GM23338 (cell line): ENCODE results near the gene KAZN. TPM values are rescaled to one million over a fixed set of nuclear protein-coding genes. Genes with fewer than 3 reads are reported as not detected.

Experiments used
- ATAC-seq: fragments of 200-7000 bp; cut with Tn5 transposase; 3 replicates; pipeline ENCODE4 v1.9.1; 2020
- DNase-seq: peaks from one replicate; pipeline ENCODE4 v3.0.0-alpha.2; 2015; ENCODE audit warnings: low spot score
- H2AFZ ChIP-seq: fragments of 200-600 bp; sonication (generic); 2 replicates; pipeline ENCODE4 v1.8.0; 2016; ENCODE audit warnings: antibody characterized with exemption, mild to moderate bottlenecking, moderate library complexity
- H3F3A ChIP-seq: fragments of 200-600 bp; sonication (generic); replicated peaks from 2 replicates; pipeline ENCODE4 v1.8.0; 2017; ENCODE audit warnings: antibody characterized with exemption, mixed run types, low read depth
- H3K27ac ChIP-seq: fragments of 200-600 bp; sonication (generic); 2 replicates; pipeline ENCODE4 v1.6.1; 2016; ENCODE audit warnings: low read depth
- H3K27me3 ChIP-seq: fragments of 200-600 bp; sonication (generic); 2 replicates; pipeline ENCODE4 v1.8.0; 2016; ENCODE audit warnings: mild to moderate bottlenecking, mixed run types, moderate library complexity; ENCODE audit not compliant: insufficient read depth
- H3K36me3 ChIP-seq: fragments of 200-600 bp; sonication (generic); 2 replicates; pipeline ENCODE4 v1.8.0; 2016; ENCODE audit warnings: mild to moderate bottlenecking; ENCODE audit not compliant: insufficient read depth
- H3K4me1 ChIP-seq: fragments of 200-600 bp; sonication (generic); 2 replicates; pipeline ENCODE4 v1.8.0; 2016; ENCODE audit warnings: mild to moderate bottlenecking, moderate library complexity; ENCODE audit not compliant: insufficient read depth
- H3K4me2 ChIP-seq: fragments of 200-600 bp; sonication (generic); 2 replicates; pipeline ENCODE4 v1.7.1; 2017; ENCODE audit warnings: mixed run types
- H3K4me3 ChIP-seq: fragments of 200-600 bp; sonication (generic); 2 replicates; pipeline ENCODE4 v1.6.1; 2016; ENCODE audit warnings: mixed run types
- H3K79me2 ChIP-seq: fragments of 200-600 bp; sonication (generic); replicated peaks from 2 replicates; pipeline ENCODE4 v1.8.0; 2017; ENCODE audit warnings: mild to moderate bottlenecking; ENCODE audit not compliant: insufficient read depth
- H3K9me2 ChIP-seq: fragments of 200-600 bp; sonication (generic); 2 replicates; pipeline ENCODE4 v1.8.0; 2017; ENCODE audit not compliant: insufficient read depth
- H4K20me1 ChIP-seq: fragments of 200-600 bp; sonication (generic); replicated peaks from 2 replicates; pipeline ENCODE4 v1.8.0; 2017; ENCODE audit warnings: mild to moderate bottlenecking; ENCODE audit not compliant: insufficient read depth
- H3K27ac Mint-ChIP-seq: 2 replicates; pipeline ENCODE4 v1.8.0; 2020; ENCODE audit warnings: inconsistent platforms, mild to moderate bottlenecking, moderate library complexity, mixed read lengths
- H3K27me3 Mint-ChIP-seq: 3 replicates; pipeline ENCODE4 v1.8.0; 2022; ENCODE audit warnings: low read depth, mild to moderate bottlenecking, moderate library complexity, mixed read lengths, inconsistent platforms; ENCODE audit not compliant: insufficient read depth, poor library complexity
- H3K36me3 Mint-ChIP-seq: 3 replicates; pipeline ENCODE4 v1.8.0; 2021; ENCODE audit warnings: low read depth, mild to moderate bottlenecking, inconsistent platforms, moderate library complexity, mixed read lengths
- H3K4me1 Mint-ChIP-seq: 3 replicates; pipeline ENCODE4 v1.8.0; 2020; ENCODE audit warnings: mild to moderate bottlenecking, inconsistent platforms, mixed read lengths
- H3K4me3 Mint-ChIP-seq: 3 replicates; pipeline ENCODE4 v1.8.0; 2021; ENCODE audit warnings: moderate library complexity, mild to moderate bottlenecking, inconsistent platforms, mixed read lengths
- H3K9me3 Mint-ChIP-seq: 3 replicates; pipeline ENCODE4 v1.8.0; 2020; ENCODE audit warnings: moderate library complexity, mild to moderate bottlenecking, inconsistent platforms, mixed read lengths
- CREB1 ChIP-seq: fragments of 250-450 bp; sonication (Bioruptor Pico); IDR thresholded peaks from 2 replicates; pipeline ENCODE4 v1.5.0; 2020; ENCODE audit warnings: low read depth, mild to moderate bottlenecking, moderate library complexity
- EZH2 ChIP-seq: fragments of 200-600 bp; sonication (generic); IDR thresholded peaks from one replicate; pipeline ENCODE4 v1.8.0; 2017; ENCODE audit warnings: antibody characterized with exemption, mild to moderate bottlenecking, low read depth; ENCODE audit not compliant: unreplicated experiment
- EZH2phosphoT487 ChIP-seq: fragments of 200-600 bp; sonication (generic); IDR thresholded peaks from one replicate; pipeline ENCODE4 v1.8.1; 2018; ENCODE audit warnings: antibody characterized with exemption; ENCODE audit not compliant: unreplicated experiment
- JUNB ChIP-seq: IDR thresholded peaks from one replicate; pipeline ENCODE4 v1.6.1; 2016; ENCODE audit warnings: antibody characterized with exemption; ENCODE audit not compliant: unreplicated experiment
- NANOG ChIP-seq: IDR thresholded peaks from 2 replicates; pipeline ENCODE4 v1.6.1; 2016; ENCODE audit warnings: antibody characterized with exemption, borderline replicate concordance
- POLR2AphosphoS5 ChIP-seq: IDR thresholded peaks from 2 replicates; pipeline ENCODE4 v1.6.1; 2016; ENCODE audit warnings: antibody characterized with exemption, low read depth
- STAT1 ChIP-seq: IDR thresholded peaks from one replicate; pipeline ENCODE4 v1.6.1; 2016; ENCODE audit warnings: antibody characterized with exemption; ENCODE audit not compliant: unreplicated experiment
- ZNF114 ChIP-seq: fragments of 250-450 bp; sonication (Bioruptor Pico); IDR thresholded peaks from 2 replicates; pipeline ENCODE4 v1.5.0; 2020; ENCODE audit warnings: mild to moderate bottlenecking, moderate library complexity
- ZNF331 ChIP-seq: fragments of 250-450 bp; sonication (Bioruptor Pico); IDR thresholded peaks from 2 replicates; pipeline ENCODE4 v1.5.0; 2020; ENCODE audit warnings: low read depth, mild to moderate bottlenecking, moderate library complexity
- polyA plus RNA-seq: library from polyadenylated mRNA; unstranded; fragments of >200 nt; fragmentation: Nextera tagmentation; extraction: Ambion mirVana; gene quantifications from 2 replicates; pipeline ENCODE4 v1.2.1, GENCODE V29; 2016
- total RNA-seq: library from RNA; depleted of rRNA; stranded (reverse); fragments of >200 nt; shearing (Covaris generic); gene quantifications from 2 replicates; pipeline ENCODE4 v1.2.3, GENCODE V29; 2014
- TF ChIP-seq, protein P1 (sequence below), 2 experiments: fragments of 200-600 bp in 1 of 2; sonication (generic) in 1 of 2; conservative IDR thresholded peaks; 2 replicates each; pipeline versions ENCODE4 v1.5.1 to v1.6.1; 2016 to 2017; ENCODE audit warnings: antibody characterized with exemption in 2 of 2, low read depth in 2 of 2, mild to moderate bottlenecking in 2 of 2, moderate library complexity in 1 of 2
- TF ChIP-seq, protein P2 (sequence below): fragments of 250-450 bp; sonication (Bioruptor Pico); IDR thresholded peaks from 2 replicates; pipeline ENCODE4 v1.5.0; 2020; ENCODE audit warnings: mild to moderate bottlenecking, moderate library complexity
- TF ChIP-seq, protein P3 (sequence below): IDR thresholded peaks from one replicate; pipeline ENCODE4 v1.6.1; 2018; ENCODE audit warnings: antibody characterized with exemption; ENCODE audit not compliant: unreplicated experiment
- TF ChIP-seq, protein P4 (sequence below): IDR thresholded peaks from 2 replicates; pipeline ENCODE4 v1.6.1; 2016; ENCODE audit warnings: antibody characterized with exemption

The KAZN gene
- total and polyA plus RNA-seq, 2 experiments from 2014 or later: 9.9 to 15.0 TPM

DNA sequence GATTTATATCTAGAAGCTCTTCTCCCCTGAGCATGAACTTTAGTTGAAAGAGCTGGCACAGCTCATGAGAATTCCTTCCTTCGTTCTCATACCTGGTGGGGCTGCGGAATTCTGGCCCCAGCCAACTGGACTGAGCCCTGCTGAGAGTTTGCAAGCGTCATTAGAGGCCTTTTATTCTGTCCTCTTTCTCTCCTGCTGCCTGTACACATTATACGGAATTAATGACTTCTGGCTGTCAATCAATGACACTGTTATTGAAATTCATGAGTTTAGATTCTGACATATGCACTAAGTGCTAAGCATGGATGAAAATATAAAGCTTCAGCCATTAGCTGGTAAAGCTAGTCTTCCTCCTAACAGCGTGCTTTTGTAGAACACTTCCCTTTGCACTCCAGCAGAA, 27.5 kb downstream of the KAZN start:
- DNase-seq: no peak
- Histone ChIP-seq H3K36me3 (no peaks in the 10 kb centered on the region), H3K79me2 (peaks cover 39% of the 10 kb centered on the region), H3K4me1 (peaks cover 28% of the 10 kb centered on the region), H3K4me3 (no peak overlapping the region), H3K27me3 (no peaks in the 10 kb centered on the region), H4K20me1 (no peaks in the 10 kb centered on the region; the same call in 1 of the 2 replicates), H3K27ac (no peak overlapping the region), H3K9me2 (no peaks in the 10 kb centered on the region), H3F3A (no peaks in the 10 kb centered on the region; the same call in 1 of the 2 replicates), H3K4me2 (no peak overlapping the region), H2AFZ (no peak overlapping the region)
- no peak for ATAC-seq
- no peak overlapping the region for H3K4me3 Mint-ChIP-seq
- H3K27ac Mint-ChIP-seq: no peak overlapping the region
- peaks cover 23% of the 10 kb centered on the region for H3K4me1 Mint-ChIP-seq
- H3K9me3 Mint-ChIP-seq: peaks cover 3% of the 10 kb centered on the region; the same call in 1 of the 3 replicates
- no peak for TF ChIP-seq CREB1
- TF ChIP-seq, protein P1, sequence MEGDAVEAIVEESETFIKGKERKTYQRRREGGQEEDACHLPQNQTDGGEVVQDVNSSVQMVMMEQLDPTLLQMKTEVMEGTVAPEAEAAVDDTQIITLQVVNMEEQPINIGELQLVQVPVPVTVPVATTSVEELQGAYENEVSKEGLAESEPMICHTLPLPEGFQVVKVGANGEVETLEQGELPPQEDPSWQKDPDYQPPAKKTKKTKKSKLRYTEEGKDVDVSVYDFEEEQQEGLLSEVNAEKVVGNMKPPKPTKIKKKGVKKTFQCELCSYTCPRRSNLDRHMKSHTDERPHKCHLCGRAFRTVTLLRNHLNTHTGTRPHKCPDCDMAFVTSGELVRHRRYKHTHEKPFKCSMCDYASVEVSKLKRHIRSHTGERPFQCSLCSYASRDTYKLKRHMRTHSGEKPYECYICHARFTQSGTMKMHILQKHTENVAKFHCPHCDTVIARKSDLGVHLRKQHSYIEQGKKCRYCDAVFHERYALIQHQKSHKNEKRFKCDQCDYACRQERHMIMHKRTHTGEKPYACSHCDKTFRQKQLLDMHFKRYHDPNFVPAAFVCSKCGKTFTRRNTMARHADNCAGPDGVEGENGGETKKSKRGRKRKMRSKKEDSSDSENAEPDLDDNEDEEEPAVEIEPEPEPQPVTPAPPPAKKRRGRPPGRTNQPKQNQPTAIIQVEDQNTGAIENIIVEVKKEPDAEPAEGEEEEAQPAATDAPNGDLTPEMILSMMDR (conservative IDR thresholded peaks at IDR 0.05; ENCODE audit: low read depth in 2 of 2): no peak
- TF ChIP-seq EZH2phosphoT487: no peak
- TF ChIP-seq, protein P2, sequence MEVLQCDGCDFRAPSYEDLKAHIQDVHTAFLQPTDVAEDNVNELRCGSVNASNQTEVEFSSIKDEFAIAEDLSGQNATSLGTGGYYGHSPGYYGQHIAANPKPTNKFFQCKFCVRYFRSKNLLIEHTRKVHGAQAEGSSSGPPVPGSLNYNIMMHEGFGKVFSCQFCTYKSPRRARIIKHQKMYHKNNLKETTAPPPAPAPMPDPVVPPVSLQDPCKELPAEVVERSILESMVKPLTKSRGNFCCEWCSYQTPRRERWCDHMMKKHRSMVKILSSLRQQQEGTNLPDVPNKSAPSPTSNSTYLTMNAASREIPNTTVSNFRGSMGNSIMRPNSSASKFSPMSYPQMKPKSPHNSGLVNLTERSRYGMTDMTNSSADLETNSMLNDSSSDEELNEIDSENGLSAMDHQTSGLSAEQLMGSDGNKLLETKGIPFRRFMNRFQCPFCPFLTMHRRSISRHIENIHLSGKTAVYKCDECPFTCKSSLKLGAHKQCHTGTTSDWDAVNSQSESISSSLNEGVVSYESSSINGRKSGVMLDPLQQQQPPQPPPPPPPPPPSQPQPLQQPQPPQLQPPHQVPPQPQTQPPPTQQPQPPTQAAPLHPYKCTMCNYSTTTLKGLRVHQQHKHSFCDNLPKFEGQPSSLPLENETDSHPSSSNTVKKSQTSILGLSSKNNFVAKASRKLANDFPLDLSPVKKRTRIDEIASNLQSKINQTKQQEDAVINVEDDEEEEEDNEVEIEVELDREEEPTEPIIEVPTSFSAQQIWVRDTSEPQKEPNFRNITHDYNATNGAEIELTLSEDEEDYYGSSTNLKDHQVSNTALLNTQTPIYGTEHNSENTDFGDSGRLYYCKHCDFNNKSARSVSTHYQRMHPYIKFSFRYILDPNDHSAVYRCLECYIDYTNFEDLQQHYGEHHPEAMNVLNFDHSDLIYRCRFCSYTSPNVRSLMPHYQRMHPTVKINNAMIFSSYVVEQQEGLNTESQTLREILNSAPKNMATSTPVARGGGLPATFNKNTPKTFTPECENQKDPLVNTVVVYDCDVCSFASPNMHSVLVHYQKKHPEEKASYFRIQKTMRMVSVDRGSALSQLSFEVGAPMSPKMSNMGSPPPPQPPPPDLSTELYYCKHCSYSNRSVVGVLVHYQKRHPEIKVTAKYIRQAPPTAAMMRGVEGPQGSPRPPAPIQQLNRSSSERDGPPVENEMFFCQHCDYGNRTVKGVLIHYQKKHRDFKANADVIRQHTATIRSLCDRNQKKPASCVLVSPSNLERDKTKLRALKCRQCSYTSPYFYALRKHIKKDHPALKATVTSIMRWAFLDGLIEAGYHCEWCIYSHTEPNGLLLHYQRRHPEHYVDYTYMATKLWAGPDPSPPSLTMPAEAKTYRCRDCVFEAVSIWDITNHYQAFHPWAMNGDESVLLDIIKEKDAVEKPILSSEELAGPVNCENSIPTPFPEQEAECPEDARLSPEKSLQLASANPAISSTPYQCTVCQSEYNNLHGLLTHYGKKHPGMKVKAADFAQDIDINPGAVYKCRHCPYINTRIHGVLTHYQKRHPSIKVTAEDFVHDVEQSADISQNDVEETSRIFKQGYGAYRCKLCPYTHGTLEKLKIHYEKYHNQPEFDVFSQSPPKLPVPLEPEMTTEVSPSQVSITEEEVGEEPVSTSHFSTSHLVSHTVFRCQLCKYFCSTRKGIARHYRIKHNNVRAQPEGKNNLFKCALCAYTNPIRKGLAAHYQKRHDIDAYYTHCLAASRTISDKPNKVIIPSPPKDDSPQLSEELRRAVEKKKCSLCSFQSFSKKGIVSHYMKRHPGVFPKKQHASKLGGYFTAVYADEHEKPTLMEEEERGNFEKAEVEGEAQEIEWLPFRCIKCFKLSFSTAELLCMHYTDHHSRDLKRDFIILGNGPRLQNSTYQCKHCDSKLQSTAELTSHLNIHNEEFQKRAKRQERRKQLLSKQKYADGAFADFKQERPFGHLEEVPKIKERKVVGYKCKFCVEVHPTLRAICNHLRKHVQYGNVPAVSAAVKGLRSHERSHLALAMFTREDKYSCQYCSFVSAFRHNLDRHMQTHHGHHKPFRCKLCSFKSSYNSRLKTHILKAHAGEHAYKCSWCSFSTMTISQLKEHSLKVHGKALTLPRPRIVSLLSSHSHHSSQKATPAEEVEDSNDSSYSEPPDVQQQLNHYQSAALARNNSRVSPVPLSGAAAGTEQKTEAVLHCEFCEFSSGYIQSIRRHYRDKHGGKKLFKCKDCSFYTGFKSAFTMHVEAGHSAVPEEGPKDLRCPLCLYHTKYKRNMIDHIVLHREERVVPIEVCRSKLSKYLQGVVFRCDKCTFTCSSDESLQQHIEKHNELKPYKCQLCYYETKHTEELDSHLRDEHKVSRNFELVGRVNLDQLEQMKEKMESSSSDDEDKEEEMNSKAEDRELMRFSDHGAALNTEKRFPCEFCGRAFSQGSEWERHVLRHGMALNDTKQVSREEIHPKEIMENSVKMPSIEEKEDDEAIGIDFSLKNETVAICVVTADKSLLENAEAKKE (CRISPR knock-in tag): no peak
- TF ChIP-seq NANOG: no peak
- no peak for TF ChIP-seq POLR2AphosphoS5
- TF ChIP-seq, protein P3, sequence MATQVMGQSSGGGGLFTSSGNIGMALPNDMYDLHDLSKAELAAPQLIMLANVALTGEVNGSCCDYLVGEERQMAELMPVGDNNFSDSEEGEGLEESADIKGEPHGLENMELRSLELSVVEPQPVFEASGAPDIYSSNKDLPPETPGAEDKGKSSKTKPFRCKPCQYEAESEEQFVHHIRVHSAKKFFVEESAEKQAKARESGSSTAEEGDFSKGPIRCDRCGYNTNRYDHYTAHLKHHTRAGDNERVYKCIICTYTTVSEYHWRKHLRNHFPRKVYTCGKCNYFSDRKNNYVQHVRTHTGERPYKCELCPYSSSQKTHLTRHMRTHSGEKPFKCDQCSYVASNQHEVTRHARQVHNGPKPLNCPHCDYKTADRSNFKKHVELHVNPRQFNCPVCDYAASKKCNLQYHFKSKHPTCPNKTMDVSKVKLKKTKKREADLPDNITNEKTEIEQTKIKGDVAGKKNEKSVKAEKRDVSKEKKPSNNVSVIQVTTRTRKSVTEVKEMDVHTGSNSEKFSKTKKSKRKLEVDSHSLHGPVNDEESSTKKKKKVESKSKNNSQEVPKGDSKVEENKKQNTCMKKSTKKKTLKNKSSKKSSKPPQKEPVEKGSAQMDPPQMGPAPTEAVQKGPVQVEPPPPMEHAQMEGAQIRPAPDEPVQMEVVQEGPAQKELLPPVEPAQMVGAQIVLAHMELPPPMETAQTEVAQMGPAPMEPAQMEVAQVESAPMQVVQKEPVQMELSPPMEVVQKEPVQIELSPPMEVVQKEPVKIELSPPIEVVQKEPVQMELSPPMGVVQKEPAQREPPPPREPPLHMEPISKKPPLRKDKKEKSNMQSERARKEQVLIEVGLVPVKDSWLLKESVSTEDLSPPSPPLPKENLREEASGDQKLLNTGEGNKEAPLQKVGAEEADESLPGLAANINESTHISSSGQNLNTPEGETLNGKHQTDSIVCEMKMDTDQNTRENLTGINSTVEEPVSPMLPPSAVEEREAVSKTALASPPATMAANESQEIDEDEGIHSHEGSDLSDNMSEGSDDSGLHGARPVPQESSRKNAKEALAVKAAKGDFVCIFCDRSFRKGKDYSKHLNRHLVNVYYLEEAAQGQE: no peak
- no peak for TF ChIP-seq STAT1
- TF ChIP-seq JUNB: no peak
- TF ChIP-seq EZH2: no peak
- no peak for TF ChIP-seq ZNF114 (CRISPR knock-in tag)
- TF ChIP-seq, protein P4, sequence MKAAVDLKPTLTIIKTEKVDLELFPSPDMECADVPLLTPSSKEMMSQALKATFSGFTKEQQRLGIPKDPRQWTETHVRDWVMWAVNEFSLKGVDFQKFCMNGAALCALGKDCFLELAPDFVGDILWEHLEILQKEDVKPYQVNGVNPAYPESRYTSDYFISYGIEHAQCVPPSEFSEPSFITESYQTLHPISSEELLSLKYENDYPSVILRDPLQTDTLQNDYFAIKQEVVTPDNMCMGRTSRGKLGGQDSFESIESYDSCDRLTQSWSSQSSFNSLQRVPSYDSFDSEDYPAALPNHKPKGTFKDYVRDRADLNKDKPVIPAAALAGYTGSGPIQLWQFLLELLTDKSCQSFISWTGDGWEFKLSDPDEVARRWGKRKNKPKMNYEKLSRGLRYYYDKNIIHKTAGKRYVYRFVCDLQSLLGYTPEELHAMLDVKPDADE: no peak
- TF ChIP-seq ZNF331 (CRISPR knock-in tag): no peak
- no peaks in the 10 kb centered on the region for H3K36me3 Mint-ChIP-seq
- H3K27me3 Mint-ChIP-seq: peaks cover 3% of the 10 kb centered on the region
